ENCODE measurements around the gene MOB3A. TPM values are rescaled to one million over a fixed set of nuclear protein-coding genes. Genes with fewer than 3 reads are reported as not detected.

MOB3A gene
- total RNA-seq, 1 donor = 34.0 TPM

DNA sequence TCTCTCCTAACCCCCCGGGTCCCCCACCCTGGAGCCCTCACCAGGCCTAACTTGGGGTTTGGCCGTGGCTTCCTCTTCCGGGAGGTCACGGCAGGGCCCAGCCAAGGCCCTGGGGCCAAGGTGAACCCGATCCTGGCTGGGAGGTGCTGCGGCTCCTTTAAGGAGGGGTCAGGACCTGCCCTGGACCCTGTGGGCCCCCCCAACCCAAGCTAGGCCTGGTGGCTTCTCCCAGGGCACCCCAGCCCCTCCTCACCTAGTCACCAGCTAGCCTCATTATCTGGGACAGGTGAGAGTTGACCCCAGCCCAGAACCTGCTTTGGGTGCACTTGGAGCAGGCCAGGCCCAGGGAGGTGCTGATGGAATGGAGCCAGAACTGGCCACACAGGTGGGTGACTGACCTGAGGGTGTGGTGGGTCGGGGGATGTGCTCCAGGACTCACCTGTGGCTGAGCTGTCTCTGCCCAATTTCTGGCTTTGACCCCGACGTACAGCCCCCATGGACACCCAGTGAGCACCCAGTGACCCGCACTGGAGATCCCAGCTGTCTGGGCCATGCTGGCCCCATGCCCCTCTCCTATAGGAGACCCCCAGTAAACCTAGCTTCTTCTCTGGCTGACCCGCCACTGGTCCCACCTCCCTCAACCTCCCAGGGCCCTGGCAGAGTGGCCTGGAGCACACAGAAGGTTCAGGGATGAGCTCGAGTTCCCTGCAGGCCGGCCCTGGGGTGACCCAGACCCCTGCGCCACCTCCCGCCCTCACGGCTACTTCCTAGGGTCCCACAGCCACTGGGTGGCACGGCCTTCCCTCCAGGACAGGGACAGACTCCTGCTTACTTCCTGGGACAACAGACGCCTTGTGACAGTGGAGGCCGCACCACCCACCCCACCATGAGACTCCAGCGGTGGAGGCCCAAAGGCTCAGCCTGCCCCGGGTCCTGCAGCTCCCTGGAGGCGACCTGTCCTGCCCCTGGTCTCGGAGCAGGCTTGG is 38.3 kb downstream of the MOB3A start:
- no peak overlapping the region for H3K4me3 ChIP-seq (ENCODE audit: insufficient read depth, low read length)
- H3K79me2 ChIP-seq (ENCODE audit: insufficient read depth, low read length) = no peaks in the 10 kb centered on the region
- H4K20me1 ChIP-seq (ENCODE audit: insufficient read depth, low read length) = no peaks in the 10 kb centered on the region
- peaks cover 34% of the 10 kb centered on the region for H3K4me1 ChIP-seq (ENCODE audit: insufficient read depth, low read length)
- peak; percentile 58 for DNase-seq (ENCODE audit: insufficient read length, low spot score, missing footprints)
- TF ChIP-seq, protein P1, sequence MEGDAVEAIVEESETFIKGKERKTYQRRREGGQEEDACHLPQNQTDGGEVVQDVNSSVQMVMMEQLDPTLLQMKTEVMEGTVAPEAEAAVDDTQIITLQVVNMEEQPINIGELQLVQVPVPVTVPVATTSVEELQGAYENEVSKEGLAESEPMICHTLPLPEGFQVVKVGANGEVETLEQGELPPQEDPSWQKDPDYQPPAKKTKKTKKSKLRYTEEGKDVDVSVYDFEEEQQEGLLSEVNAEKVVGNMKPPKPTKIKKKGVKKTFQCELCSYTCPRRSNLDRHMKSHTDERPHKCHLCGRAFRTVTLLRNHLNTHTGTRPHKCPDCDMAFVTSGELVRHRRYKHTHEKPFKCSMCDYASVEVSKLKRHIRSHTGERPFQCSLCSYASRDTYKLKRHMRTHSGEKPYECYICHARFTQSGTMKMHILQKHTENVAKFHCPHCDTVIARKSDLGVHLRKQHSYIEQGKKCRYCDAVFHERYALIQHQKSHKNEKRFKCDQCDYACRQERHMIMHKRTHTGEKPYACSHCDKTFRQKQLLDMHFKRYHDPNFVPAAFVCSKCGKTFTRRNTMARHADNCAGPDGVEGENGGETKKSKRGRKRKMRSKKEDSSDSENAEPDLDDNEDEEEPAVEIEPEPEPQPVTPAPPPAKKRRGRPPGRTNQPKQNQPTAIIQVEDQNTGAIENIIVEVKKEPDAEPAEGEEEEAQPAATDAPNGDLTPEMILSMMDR (IDR thresholded peaks at IDR 0.05; ENCODE audit: extremely low read depth, low read depth, low read length) = no peak
- no peaks in the 10 kb centered on the region for H3K9me3 ChIP-seq (ENCODE audit: low read depth, low read length)
- no peak overlapping the region for H2AFZ ChIP-seq (ENCODE audit: low read length)
- no peaks in the 10 kb centered on the region for H3K36me3 ChIP-seq (ENCODE audit: insufficient read depth, low read length)
- no peak overlapping the region for H3K4me2 ChIP-seq (ENCODE audit: insufficient read depth, low read length)
- H3K27ac ChIP-seq (ENCODE audit: low read depth, low read length) = no peak overlapping the region
- no peaks in the 10 kb centered on the region for H3K27me3 ChIP-seq (ENCODE audit: insufficient read depth, low read length)

GRCh38 chr19:2056837-2057192 is 39.3 kb downstream of the MOB3A start:
- Histone ChIP-seq H3K27ac (ENCODE audit: low read depth, low read length) (no peak overlapping the region), H3K27me3 (ENCODE audit: insufficient read depth, low read length) (no peaks in the 10 kb centered on the region), H2AFZ (ENCODE audit: low read length) (no peak overlapping the region), H3K4me2 (ENCODE audit: insufficient read depth, low read length) (no peak overlapping the region), H3K36me3 (ENCODE audit: insufficient read depth, low read length) (no peaks in the 10 kb centered on the region), H3K79me2 (ENCODE audit: insufficient read depth, low read length) (no peaks in the 10 kb centered on the region), H4K20me1 (ENCODE audit: insufficient read depth, low read length) (no peaks in the 10 kb centered on the region), H3K9me3 (ENCODE audit: low read depth, low read length) (no peaks in the 10 kb centered on the region), H3K4me1 (ENCODE audit: insufficient read depth, low read length) (peaks cover 27% of the 10 kb centered on the region), H3K4me3 (ENCODE audit: insufficient read depth, low read length) (no peak overlapping the region)
- DNase-seq (ENCODE audit: insufficient read length, low spot score, missing footprints) = peak; percentile 17
- TF ChIP-seq, protein P1 (IDR thresholded peaks at IDR 0.05; ENCODE audit: extremely low read depth, low read depth, low read length) = no peak

DNA sequence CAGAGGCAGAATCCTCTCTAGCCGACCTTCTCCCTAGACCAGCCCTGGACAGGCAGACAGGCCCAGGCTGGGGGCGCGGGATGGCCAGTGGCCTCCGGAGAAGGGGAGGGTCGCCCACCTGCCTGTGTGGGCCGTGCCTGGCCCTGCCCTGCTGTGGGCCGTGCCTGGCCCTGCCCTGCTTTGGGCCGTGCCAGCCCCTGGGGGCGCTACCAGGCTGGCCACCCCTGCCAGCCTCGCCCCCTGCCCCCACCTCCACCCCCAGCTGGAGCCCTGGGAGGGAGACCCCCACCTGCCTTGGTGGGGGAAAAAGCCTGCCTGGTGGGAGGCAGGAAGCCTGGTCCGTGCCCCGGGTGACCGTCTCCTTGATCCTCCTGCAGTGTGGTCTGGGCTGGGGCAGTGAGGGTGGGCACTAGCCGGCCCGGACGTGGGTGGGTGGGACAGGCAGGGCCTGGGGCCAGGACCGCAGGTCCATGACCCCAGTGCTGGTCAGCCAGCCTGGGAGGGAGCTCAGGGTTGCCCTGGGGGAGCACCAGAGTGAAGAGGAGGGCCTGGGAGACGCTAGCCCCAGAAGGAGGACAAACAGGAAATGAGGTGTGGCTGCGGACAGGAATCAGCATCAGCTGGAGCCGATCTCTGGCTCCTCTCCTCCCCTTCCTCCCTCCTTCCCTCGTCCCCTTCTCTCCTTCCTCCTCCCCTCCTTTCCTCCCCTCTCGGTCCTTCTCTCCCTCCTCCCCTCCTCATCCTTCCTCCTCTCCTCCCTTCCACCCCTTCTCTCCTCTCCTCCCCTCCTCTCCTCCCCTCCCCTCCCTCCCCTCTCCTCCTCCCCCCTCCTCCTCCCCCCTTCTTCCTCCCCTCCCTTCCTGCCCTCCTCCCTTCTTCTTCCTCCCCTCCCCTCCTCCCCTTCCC is 39.9 kb downstream of the MOB3A start:
- Histone ChIP-seq H2AFZ (ENCODE audit: low read length) (peak overlapping the region; percentile 94), H3K4me3 (ENCODE audit: insufficient read depth, low read length) (peak overlapping the region; percentile 40), H4K20me1 (ENCODE audit: insufficient read depth, low read length) (no peaks in the 10 kb centered on the region), H3K36me3 (ENCODE audit: insufficient read depth, low read length) (no peaks in the 10 kb centered on the region), H3K79me2 (ENCODE audit: insufficient read depth, low read length) (no peaks in the 10 kb centered on the region), H3K4me1 (ENCODE audit: insufficient read depth, low read length) (peaks cover 31% of the 10 kb centered on the region), H3K4me2 (ENCODE audit: insufficient read depth, low read length) (peak overlapping the region; percentile 70), H3K9me3 (ENCODE audit: low read depth, low read length) (no peaks in the 10 kb centered on the region), H3K27ac (ENCODE audit: low read depth, low read length) (peak overlapping the region; percentile 48), H3K27me3 (ENCODE audit: insufficient read depth, low read length) (no peaks in the 10 kb centered on the region)
- peak; percentile 93 for DNase-seq (ENCODE audit: insufficient read length, low spot score, missing footprints)
- TF ChIP-seq, protein P1 (IDR thresholded peaks at IDR 0.05; ENCODE audit: extremely low read depth, low read depth, low read length) = no peak
